UCSD-AML1 (cell line): Measurements from ENCODE around the gene PDP2.

Source experiments
- DNase-seq: peaks from one replicate; lab custom pipeline; 2025; ENCODE audit not compliant: unreplicated experiment; lab: John Stamatoyannopoulos, UW

Gene PDP2

DNA sequence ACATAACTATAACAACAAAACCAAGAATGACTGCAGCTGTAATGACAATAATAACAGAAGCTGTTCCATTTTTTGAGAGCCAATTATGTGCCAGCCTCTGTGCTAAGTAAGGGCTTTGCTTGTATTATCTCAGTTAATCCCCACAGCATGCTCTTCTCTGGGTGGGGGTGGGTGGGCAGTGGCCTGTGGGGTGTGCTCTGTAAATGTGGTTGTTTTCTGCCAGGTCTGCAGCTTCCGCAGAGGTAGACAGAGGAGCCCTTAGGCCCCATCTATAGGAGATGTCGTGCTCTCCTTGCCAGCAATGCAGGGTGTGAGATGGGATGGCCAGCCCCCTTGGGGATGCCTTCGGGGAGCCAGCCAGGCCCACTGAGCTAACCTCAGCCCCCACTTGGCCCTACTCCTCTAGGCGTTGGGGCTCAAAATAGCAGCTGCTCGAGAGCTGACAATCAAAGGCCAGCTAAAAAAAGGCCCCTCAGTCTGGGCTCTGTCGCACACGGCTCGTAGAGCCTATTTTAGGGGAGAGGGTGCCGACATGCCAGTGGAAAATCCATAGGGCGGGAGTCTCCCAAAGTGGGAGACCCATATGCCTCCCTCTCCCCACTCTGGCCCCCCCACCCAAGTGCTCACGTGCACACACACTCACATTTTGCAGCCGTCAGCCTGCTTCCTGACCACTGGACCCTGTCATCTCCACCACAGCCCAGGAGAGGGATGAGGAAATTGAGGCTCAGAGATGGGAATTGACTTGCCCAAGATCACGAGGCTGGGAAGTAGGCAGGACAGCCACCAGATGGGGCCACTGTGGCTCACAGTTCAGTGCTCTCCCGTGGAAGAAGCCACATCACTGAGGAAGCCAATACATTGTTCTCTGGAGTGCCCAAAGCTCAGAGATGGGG, 22.6 kb downstream of the PDP2 start:
- DNase-seq = no peak

DNA sequence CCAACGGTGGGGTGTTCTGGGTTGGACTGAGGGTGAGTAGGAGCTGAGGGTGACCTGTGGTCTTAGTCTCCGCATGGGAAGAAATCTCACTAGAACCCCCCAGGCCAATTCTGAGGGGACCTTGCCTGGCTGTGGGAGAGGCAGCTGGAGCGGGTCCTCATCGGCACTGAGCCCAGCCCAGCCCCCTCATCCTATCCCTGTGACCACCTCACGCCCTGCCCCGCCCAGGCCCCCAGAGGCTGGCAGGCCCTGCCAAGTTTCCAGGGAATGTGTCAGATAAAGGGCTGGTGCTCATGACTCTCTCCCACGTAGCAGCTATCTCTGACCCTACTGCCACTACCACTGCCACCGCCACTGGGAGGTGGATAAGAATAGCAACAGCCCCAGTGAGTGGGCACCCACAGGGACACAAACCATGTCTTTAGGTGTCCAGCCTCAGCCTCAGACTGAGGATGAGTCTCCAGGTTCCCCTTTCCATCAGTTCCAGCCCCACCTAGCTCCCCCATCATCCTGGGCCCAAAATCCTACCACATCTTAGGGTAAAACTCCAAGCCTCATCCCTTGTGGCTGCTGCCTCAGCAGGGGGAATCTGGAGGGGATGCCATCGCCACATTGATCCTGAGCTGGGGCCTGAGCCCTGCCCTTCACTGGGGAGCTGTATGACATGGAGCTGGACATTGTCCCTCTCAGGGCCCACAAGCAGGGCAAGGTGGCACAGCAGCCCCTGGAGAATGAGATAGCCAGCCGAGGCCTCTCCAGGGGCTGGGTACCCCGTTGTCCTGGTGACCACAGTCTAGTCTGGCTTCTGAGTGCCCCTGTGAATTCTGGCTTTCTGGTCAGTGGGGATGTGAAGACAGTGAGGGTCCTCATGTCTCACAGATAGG, 23.5 kb downstream of the PDP2 start:
- no peak for DNase-seq

DNA sequence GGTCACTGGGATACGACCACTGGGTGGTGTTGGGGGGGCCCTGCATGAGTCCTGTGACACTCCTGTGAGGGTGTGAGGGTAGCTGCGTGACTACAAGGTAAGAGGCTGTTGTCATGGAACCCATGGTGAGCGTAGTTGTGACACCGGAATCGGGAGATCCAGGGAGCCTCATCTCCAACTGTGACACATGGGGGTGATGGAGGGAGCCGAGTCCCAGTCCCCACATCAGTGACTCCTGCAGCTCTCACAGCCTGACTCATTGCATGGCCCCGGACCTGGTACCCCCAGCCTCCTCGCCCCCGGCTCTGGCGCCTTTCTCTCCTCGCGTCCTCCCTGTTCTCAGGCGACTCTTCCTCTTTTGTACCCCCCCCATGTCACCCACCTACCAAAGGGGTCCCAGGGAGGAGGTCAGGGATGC, 24.1 kb downstream of the PDP2 start:
- no peak for DNase-seq

DNA sequence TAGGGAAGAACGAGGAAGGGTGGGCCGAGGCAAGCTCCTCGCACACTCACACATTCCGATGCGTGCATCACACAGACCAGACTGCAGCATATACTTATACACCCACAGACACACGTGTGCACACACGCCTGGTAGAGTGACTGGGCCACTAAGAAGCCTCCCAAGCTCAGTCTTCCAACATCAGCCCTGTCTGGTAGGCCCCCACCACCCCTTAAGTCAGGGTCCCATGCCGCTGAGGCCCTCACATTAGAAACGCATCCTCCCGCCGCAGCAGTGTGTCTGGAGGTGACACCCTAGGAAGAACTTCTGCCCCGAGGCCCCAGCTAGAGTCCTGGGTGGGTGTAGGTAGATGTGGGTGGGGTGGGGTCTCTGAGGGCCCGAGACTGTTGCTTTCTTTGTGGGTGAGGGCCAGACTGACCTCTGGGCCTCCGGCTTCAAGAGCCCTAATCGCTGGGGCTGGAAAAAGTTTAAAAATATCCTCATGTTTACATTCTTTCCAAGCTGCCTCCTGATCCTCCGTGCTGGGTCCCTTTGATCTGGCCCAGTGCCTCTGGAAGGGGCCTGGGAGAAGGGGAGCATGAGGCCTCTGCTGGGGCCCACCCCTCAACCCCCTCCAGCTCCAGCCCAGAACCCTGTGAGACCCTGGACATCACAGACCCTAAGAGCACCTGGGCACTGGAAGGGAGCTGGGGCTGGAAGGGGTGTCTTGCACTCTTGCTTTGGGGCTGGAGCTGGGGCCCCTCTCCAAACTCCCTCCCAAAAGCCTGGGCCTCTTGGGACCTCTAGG, 24.7 kb downstream of the PDP2 start:
- no peak for DNase-seq

DNA sequence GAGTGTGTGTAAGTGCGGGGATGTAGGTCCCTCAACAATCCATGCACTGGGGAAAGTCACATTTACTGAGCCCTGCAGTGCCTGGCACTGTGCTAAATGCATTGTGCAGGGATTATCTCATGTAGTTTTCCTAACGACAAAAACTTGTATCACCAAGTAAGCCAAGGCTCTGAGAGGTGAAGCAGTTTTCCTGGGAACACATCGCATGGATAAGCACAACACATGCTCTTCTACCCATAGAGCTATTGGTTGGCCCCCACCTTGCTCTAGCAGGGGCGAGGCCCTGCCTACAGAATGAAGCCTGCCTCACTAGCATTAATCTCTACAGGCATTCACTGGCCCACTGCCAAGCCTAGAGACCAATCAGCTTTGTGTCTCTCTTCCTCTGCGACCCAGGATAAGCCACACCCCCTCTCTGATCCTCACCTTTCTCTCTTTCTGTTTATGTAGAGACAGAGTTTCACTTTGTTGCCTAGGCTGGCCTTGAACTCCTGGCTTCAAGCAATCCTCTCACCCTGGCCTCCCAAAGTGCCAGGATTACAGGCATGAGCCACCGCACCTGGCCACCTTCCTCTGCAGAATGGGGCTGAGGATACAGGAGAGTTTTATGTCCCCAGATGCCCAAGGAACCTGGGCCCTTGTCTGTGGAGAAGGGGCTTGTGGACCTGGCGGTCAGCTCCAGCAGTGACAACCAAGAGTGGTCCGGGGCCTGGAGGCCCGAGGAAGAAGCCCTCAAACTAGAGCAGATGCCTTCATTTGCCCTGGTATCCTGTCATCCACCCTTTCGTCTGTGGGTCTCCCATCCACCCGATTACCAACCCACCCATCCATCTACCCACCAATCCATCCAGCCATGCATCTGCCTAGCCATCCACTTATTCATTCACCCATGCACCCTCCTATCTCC, 25.6 kb downstream of the PDP2 start:
- no peak for DNase-seq

DNA sequence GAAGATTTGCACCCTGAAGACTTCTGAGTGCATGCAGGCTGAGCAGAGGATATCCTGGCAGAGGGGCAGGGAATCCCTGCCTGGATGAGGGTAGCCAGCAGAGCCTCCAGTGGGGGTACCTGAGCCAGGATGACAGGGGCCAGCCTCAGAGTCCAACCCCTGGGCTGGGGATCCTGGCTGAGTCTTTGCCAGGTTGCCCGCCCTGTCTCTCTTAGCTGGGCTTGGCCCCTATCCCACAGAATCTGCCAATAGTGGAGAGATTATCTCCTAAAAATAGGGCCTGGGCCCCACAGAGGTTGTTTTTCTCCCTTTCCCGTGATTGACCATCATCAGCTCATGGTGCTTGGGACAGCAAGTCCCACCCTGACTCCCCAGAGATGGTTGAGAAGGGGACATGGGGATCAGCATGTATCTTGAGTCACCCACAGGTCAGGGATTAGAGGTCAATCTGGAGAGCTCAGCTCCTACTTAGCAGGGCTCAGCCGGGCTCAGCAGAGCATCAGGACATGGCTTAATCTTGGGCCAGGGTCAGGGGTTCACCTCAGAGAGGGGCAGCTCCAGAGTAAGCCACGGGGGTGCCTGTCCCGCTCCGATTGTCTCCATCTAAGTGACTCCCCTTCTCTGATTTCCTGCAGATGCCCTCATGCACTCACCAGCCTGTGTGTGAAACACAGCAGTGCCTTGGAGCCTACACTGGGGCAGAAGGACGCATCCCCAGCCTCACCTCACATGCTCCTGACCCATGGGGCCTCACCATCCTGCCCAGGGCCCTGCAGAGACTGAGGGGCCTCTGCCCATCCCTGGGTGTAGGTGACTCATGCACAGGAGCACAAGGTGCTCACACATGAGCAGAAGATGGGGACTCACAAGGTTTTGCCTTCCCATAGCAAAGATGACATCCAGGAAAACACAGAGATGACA, 26.9 kb downstream of the PDP2 start:
- DNase-seq = no peak

DNA sequence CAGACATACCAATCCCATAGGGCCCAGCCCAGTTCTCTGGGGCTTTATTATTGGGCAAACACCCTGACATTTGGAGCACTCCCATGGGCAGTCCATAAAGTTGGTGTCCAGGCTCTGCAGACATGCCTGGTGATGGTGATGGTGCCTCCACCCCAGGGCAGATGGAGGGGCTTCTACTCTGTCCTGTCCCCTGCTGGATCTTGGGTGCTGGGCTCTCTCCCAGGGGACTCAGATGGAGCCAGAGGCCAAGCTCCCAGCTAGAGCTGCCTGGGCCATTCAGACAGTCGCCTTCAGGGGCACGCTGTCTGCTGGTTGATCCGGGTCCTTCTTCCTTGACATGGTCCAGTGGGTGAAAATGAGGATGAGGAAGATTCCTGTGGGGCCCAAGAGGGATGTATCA, 27.8 kb downstream of the PDP2 start:
- no peak for DNase-seq

DNA sequence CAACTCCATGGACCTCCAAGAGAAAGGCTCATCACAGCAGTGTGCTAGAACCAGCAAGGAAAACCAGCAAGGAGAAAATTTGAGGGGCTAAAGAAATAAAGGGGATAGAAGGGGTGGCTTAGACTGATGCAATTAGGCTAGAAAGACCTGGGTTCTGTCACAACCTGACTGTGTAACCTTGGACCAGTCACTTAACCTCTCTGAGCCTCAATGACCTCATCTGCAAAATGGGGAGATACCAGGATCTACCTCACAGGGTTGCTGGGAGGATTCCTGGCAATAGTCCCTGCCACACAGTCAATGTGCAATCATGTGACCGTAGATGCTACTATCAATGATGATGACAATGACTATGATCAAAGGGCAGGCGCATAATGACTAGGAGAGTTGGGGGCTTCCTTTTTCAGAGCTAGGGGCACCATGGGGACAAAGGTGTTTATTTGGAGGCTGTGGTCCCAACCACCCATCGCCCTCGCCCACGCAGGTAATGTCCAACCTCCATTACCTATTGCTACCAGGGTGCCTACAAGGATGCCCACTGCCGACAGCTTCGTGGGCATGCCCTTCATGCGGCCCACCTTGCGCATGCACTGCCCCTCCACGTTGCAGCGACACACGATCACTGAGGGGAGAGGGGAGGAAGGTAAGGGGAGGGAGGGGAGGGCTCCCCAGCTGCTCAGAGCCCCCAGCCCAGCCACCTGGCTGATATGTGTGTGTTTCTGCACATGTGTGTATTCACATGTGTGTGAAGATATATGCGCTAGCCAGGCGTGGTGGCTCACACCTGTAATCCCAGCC, 28.6 kb downstream of the PDP2 start:
- no peak for DNase-seq

DNA sequence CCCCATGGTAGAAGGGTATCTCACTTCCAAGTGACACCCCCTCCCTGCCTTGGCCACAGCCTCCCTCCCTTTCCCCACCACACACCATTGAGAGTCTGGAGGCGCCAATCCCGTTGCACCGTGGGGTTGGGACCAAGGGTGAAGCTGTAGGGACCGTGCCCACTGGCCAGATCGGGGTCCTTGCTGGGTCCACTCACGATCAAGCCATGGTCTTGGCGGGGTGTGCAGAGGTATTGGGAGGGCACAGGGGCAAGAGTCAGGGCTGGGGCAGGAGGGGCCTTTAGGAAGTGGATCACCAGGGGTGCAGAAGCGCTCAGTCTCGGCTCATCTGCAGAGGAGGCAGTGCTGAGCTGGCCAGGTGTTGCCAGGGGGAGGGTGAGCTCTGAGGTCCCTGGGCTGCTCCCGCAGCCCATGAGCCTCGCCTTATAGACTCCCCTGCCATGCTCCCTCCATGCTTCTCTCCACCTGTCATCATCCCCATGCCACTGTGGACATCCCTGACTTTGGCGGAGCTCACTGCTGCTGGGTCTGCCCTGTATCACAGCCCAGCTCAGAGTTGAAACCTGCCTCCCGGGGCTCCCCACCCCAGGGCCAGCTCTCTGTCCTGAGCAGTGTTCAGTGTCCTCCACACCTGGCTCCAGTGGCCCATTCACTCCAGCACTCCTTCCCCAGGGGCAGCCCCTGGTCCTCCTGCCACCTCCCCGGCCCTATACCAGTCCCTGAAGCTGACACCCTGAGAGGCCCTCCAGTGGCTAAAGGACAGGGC, 30.0 kb downstream of the PDP2 start:
- DNase-seq = no peak

DNA sequence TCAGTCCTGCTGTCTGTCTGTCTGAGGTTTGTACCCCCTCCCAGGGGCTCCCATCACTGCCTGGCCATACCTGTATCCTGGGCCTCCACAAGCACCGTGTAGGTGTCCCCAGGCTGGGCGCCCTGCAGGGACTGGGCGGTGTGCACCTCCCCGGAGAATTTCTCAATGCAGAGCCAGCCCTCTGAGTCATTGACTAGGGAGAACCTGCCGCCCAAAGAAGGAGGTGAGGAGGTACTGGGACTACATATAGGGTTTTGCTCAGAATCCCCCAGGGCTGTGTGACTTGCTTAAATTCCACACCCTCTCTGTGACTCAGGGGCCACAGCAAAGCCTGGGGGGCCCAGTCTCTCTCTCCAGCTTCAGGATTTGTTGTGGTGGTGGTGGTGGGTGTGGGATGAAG, 30.8 kb downstream of the PDP2 start:
- no peak for DNase-seq

DNA sequence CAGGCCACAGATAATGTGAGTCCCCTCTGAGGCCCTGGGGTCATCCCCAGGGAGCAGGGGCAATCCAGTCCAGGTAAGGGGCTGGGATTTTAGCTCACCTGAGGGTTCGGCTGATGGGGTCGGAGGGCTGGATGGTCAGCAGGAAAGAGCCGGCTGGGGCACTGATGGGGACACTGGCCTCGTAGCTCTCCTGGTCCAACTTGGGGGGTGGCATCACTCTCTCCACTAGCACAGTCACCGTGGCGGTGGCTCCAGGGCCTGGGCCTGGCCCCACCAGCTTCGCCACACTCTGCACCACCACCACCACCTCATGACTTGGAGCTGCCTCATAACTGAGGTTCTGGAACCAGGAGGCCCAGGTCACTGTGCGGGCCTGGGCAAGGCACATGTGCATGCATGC, 31.5 kb downstream of the PDP2 start:
- no peak for DNase-seq

DNA sequence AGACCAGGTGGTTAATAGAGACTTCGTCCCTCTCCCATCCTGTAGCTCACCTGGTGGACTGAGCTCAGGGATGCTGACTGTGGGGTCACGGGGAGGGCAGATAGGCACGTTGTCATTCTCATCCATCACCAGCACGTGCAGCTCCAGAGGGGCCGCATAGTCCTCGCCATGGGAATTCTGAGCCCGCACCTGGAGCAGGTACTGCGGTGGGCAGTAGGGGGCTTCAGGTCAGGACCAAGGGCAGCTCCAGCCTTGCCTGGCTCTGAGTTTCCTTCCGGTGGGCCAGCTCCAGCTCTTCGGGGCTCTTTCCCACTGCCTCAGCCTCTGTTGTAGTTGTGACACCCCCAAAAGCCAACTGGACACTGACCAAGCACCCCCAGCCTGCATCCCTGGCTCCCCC, 32.8 kb downstream of the PDP2 start:
- no peak for DNase-seq

DNA sequence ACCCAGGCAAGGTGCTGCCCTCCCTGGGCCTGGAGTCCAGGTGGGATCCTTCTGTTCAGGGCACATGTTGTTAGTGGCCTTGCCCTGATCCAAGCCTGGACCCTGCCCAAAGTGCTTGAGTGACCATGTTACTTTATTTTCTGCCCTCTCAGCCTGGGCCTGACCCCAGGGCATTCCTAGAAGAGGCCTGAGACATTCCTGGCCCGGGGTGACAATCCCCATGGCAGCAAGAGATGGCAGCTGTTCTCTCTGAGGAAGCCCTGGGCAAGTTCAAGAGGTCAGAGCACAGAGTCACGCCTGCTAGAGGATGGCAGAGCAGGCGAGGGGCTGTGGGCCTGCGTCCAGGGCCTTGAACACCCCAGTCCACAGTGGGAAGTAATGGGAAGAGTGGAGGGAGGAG, 33.4 kb downstream of the PDP2 start:
- DNase-seq = no peak

DNA sequence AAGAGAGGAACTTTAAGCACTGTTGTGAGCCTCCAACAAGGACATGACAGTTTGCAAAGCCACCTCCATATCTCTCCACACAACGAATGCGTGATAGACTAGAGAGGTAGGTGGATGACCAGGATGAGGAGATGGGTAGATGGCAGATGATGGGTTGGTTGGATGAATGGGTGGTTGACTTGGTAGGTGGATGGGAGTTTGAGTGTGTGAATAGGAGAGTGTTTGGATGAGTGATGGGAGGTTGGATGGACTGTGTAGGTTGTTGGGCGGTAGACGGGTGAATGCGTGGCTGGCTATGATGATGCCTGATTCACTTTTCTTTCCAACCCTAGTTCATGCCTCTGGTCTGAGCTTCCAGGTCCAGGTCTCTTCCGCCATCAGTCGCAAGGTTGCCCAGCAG, 34.2 kb downstream of the PDP2 start:
- DNase-seq = no peak

DNA sequence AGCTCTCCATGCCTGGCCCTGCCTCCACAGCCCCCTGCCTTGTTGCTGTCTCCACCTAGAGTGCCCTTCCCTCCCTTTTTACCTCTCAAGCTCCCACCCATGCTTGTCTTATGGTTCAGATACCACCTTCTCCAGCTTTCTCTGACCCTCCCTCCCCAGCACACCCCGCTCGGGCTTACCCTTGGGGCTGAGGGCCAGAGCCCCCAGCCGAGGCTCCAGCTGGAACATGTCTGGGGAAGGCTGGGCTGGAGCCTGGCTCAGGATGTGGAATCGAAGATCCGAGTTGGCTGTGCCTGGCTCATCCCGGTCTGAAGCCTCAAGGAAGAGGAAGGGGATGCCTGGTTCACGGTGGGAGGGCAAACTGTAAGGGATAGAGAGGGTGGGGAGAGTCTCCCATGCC, 34.7 kb downstream of the PDP2 start:
- no peak for DNase-seq

DNA sequence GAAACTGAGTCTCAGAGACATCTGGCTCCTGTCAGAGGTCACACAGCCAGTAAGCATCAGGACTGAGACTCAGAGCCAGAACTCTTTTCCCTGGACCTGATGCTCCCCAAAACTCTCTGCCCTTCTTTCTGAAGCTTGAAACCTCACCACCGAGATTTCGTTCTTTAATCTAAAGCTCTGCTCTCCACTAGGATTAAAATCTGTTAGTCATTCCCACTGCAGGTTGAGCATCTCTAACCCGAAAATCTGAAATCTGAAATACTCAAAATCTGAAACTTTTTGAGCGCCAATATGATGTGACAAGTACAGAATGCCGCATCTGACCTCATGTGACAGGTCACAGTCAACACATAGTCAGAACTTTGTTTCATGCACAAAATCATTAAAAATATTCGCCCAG, 36.2 kb downstream of the PDP2 start:
- DNase-seq = no peak

DNA sequence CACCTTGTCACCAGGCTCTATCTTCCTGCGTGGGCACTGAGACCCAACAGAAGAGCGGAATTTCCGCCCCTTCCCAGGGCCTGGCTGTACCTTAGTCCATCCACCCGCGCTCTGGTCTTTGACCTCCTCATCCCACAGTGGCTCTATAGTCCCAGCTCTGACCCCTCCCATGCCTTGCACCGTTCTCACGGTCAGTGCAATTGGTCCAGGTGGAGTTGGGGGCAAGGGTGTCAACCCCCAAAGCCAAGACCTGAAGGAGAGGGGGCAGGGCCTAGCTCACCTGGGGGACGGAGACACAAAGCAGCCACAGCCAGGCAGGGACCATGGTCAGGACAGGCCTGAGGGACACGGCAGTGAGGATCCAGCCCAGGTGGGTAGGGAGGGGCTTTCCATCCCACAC, 37.4 kb downstream of the PDP2 start:
- no peak for DNase-seq

DNA sequence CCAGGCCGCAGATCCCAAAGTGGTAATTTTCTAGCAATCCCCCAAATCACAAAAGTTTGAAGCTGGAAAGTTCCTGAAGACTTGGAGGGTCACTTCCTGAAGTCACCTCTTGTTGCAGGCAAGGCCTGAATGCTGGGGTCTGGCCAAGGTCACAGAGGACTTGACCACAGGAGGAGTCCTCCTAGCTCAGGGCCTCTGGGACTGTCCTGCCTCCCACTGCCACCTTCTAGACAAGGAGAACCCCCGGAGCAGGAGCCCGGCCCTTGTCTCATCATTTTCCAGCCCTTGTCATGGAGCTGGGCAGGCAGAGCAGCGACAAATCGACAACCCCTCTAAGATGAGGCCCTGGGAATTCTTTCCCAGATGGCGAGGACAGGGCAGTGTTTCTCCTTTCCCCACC, 38.0 kb downstream of the PDP2 start:
- DNase-seq = no peak
